Parathyroid adenoma (tissue), 2 donors: ENCODE results near the gene CXCL14.

Experiments
- H2AFZ ChIP-seq: fragments of 300-600 bp; sonication (generic); one replicate; pipeline ENCODE4 v1.7.0; 2017; ENCODE audit warnings: antibody characterized with exemption, mild to moderate bottlenecking
- H3K27ac ChIP-seq: fragments of 300-600 bp; sonication (generic); one replicate; pipeline ENCODE4 v1.7.0; 2017
- H3K27me3 ChIP-seq: fragments of 300-600 bp; sonication (generic); one replicate; pipeline ENCODE4 v1.7.0; 2017; ENCODE audit warnings: low read length; ENCODE audit not compliant: control insufficient read depth, insufficient read depth
- H3K36me3 ChIP-seq: fragments of 300-600 bp; sonication (generic); one replicate; pipeline ENCODE4 v1.7.0; 2017; ENCODE audit warnings: low read length; ENCODE audit not compliant: control insufficient read depth, insufficient read depth
- H3K4me1 ChIP-seq: fragments of 300-600 bp; sonication (generic); one replicate; pipeline ENCODE4 v1.7.0; 2017; ENCODE audit warnings: control low read depth
- H3K4me2 ChIP-seq: fragments of 300-600 bp; sonication (generic); one replicate; pipeline ENCODE4 v1.7.0; 2017; ENCODE audit warnings: low read length
- H3K4me3 ChIP-seq: fragments of 300-600 bp; sonication (generic); one replicate; pipeline ENCODE4 v1.7.0; 2017; ENCODE audit warnings: low read depth, low read length
- H3K79me2 ChIP-seq: fragments of 300-600 bp; sonication (generic); one replicate; pipeline ENCODE4 v1.7.0; 2017; ENCODE audit warnings: control low read depth
- H3K9ac ChIP-seq: fragments of 300-600 bp; sonication (generic); one replicate; pipeline ENCODE4 v1.7.0; 2017; ENCODE audit warnings: mild to moderate bottlenecking
- H3K9me3 ChIP-seq: fragments of 300-600 bp; sonication (generic); one replicate; pipeline ENCODE4 v1.7.0; 2017; ENCODE audit warnings: low read length; ENCODE audit not compliant: control insufficient read depth
- CTCF ChIP-seq: fragments of 300-600 bp; sonication (generic); IDR thresholded peaks from one replicate; pipeline ENCODE4 v1.7.0; 2017; ENCODE audit warnings: antibody characterized with exemption, mild to moderate bottlenecking
- donor health status: primary hyperparathyroidism.

CXCL14 gene

DNA sequence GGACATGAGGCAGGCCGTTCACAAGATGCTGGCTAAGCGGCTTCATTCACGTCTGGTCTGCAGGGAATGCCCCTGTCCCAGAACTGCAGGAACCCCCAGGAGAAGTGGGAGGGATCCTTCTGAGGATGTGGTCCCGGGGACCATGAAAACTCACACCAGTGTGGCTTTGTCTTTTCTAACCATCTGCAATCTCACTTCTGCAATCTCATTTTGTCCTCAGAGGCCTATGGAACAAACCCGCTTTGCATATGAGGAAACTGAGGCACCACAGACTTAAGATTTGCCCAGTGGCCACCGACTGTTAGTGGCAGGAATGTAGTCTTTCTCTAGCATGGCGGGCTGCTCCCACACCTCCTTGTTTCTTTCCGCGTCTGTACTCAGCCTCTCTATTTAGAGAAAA lies 6.9 kb downstream of the CXCL14 start:
- no peak overlapping the region for H3K27ac ChIP-seq
- no peak overlapping the region for H2AFZ ChIP-seq
- H3K9ac ChIP-seq: no peak overlapping the region
- no peak for TF ChIP-seq CTCF
- H3K36me3 ChIP-seq: no peaks in the 10 kb centered on the region
- no peaks in the 10 kb centered on the region for H3K4me1 ChIP-seq
- no peak overlapping the region for H3K4me2 ChIP-seq
- no peaks in the 10 kb centered on the region for H3K27me3 ChIP-seq
- H3K4me3 ChIP-seq: no peak overlapping the region
- H3K79me2 ChIP-seq: no peaks in the 10 kb centered on the region
- H3K9me3 ChIP-seq: no peaks in the 10 kb centered on the region

DNA sequence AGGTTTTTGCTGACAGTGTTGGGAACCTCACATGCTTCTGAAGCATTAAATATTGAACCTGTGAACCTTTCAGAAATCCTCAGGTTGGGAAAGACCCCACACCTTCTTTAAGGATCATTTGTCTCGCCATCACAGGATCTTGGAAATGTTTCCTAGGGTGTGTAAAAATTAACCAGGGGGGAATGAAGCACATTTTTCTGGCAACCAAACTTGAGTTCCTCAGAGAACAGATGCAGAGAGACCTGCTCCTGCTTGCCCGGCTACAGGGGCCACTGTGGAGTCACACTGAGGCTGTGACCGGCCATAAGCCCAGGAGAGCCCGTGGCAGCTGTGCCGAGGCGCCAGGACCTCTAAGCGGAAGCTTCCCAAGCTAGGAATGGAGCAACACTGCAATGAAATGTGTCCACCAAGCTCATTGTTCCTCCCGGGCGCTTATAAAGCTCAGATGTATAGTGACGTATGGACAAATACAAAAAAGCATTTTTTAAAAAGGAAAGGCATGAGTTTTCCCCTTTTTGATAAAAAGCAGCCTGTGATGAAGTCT lies 7.7 kb downstream of the CXCL14 start:
- no peak overlapping the region for H2AFZ ChIP-seq
- no peaks in the 10 kb centered on the region for H3K27me3 ChIP-seq
- H3K4me2 ChIP-seq: no peak overlapping the region
- H3K36me3 ChIP-seq: no peaks in the 10 kb centered on the region
- H3K27ac ChIP-seq: no peak overlapping the region
- no peaks in the 10 kb centered on the region for H3K9me3 ChIP-seq
- no peaks in the 10 kb centered on the region for H3K79me2 ChIP-seq
- no peak for TF ChIP-seq CTCF
- no peak overlapping the region for H3K9ac ChIP-seq
- no peaks in the 10 kb centered on the region for H3K4me1 ChIP-seq
- H3K4me3 ChIP-seq: no peak overlapping the region

DNA sequence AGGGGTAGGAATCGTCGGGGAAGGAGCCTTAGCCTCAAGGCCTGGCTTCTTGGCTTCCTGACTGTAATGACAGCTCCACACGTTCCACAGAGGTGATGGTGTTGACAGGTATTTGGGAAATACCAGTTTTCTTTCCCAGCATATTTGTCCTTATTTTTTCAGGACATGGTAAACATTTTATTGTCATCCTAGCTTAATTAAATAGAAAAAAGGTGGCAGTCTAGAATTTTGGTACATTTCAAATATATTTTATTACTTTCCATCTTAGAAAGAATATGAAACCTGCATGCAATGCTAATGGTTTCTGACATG lies 8.4 kb downstream of the CXCL14 start:
- no peaks in the 10 kb centered on the region for H3K4me1 ChIP-seq
- no peak overlapping the region for H2AFZ ChIP-seq
- no peak overlapping the region for H3K9ac ChIP-seq
- H3K27me3 ChIP-seq: no peaks in the 10 kb centered on the region
- no peaks in the 10 kb centered on the region for H3K9me3 ChIP-seq
- H3K36me3 ChIP-seq: no peaks in the 10 kb centered on the region
- no peak overlapping the region for H3K27ac ChIP-seq
- no peak overlapping the region for H3K4me3 ChIP-seq
- no peaks in the 10 kb centered on the region for H3K79me2 ChIP-seq
- no peak overlapping the region for H3K4me2 ChIP-seq
- no peak for TF ChIP-seq CTCF

DNA sequence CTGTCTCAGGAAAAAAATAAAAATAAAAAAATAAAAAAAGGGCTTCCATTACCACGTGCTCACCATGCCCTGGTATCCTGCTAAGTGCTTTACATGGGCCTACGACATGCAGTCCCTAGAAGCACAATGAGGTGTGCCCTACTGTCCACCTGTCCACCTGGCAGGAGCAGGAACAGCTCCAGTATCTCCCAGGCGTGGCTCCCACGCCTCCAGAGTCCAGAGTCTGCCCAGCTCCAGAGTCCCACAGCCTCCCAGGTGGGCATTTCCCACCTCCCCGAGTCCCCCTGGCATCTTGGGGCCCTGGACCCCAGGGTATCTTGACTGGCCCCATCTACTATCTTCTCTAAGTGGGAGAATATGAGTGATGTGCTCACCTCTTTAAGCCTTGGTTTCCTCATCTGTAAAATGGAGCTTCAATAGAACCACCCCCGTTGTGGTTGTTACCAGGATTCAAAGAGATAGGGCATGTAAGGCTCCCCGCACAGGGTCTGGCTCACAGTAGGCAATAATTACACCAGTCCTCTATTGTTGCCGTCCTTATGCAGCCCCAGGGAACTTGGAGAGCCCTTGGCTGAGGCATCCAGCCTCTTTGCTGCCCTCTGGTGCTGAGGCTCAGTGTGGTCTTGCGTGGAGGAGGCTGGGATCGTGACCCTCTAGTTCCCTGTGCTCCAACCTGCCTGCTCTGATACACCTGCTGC lies 8.9 kb downstream of the CXCL14 start:
- H3K9ac ChIP-seq: no peak overlapping the region
- no peak overlapping the region for H3K27ac ChIP-seq
- no peak overlapping the region for H2AFZ ChIP-seq
- H3K27me3 ChIP-seq: no peaks in the 10 kb centered on the region
- H3K9me3 ChIP-seq: no peaks in the 10 kb centered on the region
- H3K79me2 ChIP-seq: no peaks in the 10 kb centered on the region
- H3K4me3 ChIP-seq: no peak overlapping the region
- H3K4me1 ChIP-seq: no peaks in the 10 kb centered on the region
- H3K36me3 ChIP-seq: no peaks in the 10 kb centered on the region
- H3K4me2 ChIP-seq: no peak overlapping the region
- TF ChIP-seq CTCF: peak; percentile 16

DNA sequence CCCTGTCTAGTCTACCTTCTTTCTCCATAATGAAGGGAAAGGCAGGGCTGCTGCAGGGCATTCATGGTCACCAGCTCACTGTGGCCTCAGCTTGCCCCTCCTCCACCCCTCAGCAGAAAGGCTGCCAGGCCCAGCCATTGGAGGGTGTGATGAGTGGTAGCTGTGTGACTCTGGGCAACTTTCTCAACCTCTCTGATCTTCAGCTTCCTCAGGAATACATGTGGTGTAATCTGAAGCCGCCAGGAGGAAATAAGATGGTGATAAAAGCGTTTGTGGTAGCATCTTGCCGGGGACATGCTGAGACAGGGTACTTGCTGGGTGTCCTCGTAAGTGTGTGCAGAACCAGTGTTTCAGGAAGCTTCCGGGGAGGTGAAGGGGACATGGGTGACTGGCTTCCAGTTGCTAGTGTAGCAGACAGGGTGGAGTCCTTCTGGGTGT lies 9.8 kb downstream of the CXCL14 start:
- no peaks in the 10 kb centered on the region for H3K36me3 ChIP-seq
- no peaks in the 10 kb centered on the region for H3K4me1 ChIP-seq
- no peak overlapping the region for H3K4me3 ChIP-seq
- H3K27ac ChIP-seq: no peak overlapping the region
- H3K79me2 ChIP-seq: no peaks in the 10 kb centered on the region
- no peak overlapping the region for H3K9ac ChIP-seq
- no peak for TF ChIP-seq CTCF
- H3K4me2 ChIP-seq: no peak overlapping the region
- no peaks in the 10 kb centered on the region for H3K9me3 ChIP-seq
- no peaks in the 10 kb centered on the region for H3K27me3 ChIP-seq
- H2AFZ ChIP-seq: no peak overlapping the region
